ENCODE results near the gene LGALS14.

- TF ChIP-seq POLR2A (IDR thresholded peaks at IDR 0.05), result no peak
- TF ChIP-seq CTCF (IDR thresholded peaks at IDR 0.05), result no peak
Measured at GRCh38 chr19:39752795-39753194, 48.5 kb downstream of the LGALS14 start.
